Mucosa of gallbladder (tissue), 1 donor: ENCODE results near the gene GRIA1. TPM values are rescaled to one million over a fixed set of nuclear protein-coding genes. Genes with fewer than 3 reads are reported as not detected.

ENCODE experiments used
- DNase-seq: peaks from one replicate; pipeline ENCODE4 v3.0.0-alpha.2; 2020; ENCODE audit warnings: low spot score
- total RNA-seq: library from RNA; stranded (reverse); gene quantifications from one replicate; pipeline ENCODE4 v1.2.1, GENCODE V29; 2021
- donor health status: DM: no; HTN: no; CAD: no.

Gene GRIA1
- total RNA-seq, 1 donor from 2014 or later, result not detected

GRCh38 chr5:153659039-153659736 is 168.7 kb downstream of the GRIA1 start:
- no peak for DNase-seq

DNA sequence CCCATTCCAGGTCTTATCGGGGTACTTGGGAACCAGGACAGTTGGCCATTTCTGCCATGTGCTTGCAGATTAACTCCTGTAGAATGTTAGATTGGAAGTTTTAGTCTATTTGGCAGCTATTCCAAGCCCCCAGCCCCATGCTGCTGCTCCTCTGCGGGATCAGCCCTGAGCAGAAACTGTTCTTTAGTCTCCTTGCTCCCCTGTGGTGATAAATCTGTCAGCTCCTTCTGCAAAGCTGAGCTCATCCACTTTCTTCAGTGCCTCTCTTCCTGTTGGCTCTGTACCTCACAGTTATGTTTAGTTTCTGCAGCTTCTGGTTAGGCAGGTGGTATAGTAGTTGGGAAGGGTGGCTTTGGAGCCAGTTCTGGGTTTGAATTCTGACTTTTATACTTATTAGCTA is 170.4 kb downstream of the GRIA1 start:
- DNase-seq, result no peak

GRCh38 chr5:153661897-153662296 is 171.4 kb downstream of the GRIA1 start:
- no peak for DNase-seq

GRCh38 chr5:153670101-153670500 is 179.6 kb downstream of the GRIA1 start:
- no peak for DNase-seq

GRCh38 chr5:153671653-153672346 is 181.3 kb downstream of the GRIA1 start:
- DNase-seq, result no peak

- DNase-seq, result no peak
These were observed 182.0 kb downstream of the GRIA1 start for GRCh38 chr5:153672347-153673090.

- no peak for DNase-seq
These were observed 183.9 kb downstream of the GRIA1 start for GRCh38 chr5:153674356-153674755.

- no peak for DNase-seq
These were observed 185.9 kb downstream of the GRIA1 start for GRCh38 chr5:153676406-153676805.

DNA sequence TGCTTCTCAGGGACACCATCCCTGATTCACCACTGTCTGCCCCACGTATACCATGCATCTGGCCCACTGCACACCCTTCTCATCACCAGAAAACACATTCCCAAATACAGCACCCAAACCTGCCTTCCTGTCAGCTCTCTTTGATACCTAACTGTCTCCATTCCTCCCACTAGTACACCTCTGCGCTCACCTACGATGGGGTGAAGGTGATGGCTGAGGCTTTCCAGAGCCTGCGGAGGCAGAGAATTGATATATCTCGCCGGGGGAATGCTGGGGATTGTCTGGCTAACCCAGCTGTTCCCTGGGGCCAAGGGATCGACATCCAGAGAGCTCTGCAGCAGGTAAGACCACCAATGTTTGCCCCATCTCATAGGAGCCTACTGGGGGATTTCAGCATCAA is 186.4 kb downstream of the GRIA1 start:
- no peak for DNase-seq

- no peak for DNase-seq
These were observed 188.3 kb downstream of the GRIA1 start for GRCh38 chr5:153678617-153679329.

- no peak for DNase-seq
These were observed 199.8 kb downstream of the GRIA1 start for GRCh38 chr5:153690236-153690635.

DNA sequence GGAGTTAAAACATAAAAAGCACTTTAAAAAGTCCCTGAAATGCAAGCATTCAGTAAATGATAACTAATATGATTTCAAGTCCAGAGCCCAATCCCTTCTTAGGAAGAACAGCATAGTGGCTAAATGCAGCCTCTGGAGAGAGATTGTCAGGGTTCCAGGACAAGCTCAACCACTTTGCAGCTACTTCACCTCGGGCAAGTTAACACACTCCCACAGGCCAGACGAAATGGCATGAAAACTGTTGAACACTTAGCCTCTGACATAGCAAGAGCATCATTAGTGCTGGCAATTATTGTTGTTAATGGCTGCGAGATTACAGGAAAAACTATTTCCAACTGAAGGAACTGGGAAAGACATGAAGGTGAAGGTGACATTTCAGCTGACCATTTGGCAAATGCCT is 205.8 kb downstream of the GRIA1 start:
- DNase-seq, result no peak

- no peak for DNase-seq
These were observed 208.6 kb downstream of the GRIA1 start for GRCh38 chr5:153699035-153699434.

- no peak for DNase-seq
These were observed 210.5 kb downstream of the GRIA1 start for GRCh38 chr5:153700940-153701339.

DNA sequence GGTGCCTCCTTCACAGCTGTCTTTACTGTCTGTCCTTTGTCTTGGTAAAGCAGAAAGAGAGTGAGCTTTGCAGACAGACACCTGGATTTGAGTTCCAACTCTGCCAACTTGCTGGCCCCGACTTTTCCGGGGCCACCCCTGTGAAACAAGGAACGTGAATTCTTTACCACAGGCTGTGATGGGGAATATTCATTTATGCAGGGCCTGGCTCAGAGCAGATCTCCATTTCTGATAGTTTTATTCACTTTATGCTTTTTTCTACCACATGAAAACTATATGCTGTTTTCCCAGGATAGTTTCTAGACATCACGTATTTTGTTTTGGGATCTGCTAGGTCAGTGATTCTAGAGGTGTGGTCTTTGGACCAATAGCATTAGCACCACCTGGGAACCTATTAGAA is 211.8 kb downstream of the GRIA1 start:
- no peak for DNase-seq

DNA sequence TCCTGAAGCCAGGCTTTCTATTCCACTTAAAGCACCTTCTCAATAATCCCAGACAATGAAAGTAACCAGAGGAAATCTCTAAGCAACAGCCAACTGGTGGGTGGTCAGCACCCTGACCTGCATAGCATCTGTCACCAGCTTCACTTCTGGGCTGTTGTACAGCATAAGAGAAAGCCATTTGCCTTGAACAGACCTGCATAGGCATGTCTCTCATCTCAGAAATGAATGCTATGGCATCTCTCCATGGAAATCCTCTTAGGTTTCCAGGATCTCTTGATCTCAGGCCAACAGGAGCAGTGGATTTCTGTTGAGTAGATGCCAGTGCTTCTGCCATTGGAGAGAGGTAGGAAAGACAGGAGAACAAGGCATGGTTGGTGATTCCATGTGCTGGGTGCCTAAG is 213.6 kb downstream of the GRIA1 start:
- no peak for DNase-seq

- no peak for DNase-seq
These were observed 217.2 kb downstream of the GRIA1 start for GRCh38 chr5:153707626-153708025.

GRCh38 chr5:153711755-153712154 is 221.3 kb downstream of the GRIA1 start:
- DNase-seq, result no peak

- no peak for DNase-seq
These were observed 222.5 kb downstream of the GRIA1 start for GRCh38 chr5:153712946-153713345.

- no peak for DNase-seq
These were observed 223.5 kb downstream of the GRIA1 start for GRCh38 chr5:153713943-153714342.

DNA sequence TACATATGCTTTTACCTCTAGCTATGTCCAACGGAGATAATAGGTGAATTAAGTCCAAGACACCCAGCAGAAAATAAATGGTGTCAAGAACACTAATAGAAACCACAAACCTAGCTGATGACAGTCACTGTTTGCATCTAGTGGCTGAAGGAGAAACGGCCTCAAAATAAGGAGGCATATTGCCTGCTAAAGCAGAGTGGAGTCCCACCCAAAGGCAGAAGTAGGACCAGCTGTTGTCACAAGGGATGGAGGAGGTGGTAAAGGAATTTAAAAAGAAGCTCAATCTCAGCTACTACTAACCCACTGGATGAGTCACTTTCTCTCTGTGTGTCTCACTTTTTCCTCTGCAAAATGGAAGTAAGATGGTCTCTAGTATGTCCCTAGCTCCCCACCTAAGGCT is 224.3 kb downstream of the GRIA1 start:
- DNase-seq, result no peak

DNA sequence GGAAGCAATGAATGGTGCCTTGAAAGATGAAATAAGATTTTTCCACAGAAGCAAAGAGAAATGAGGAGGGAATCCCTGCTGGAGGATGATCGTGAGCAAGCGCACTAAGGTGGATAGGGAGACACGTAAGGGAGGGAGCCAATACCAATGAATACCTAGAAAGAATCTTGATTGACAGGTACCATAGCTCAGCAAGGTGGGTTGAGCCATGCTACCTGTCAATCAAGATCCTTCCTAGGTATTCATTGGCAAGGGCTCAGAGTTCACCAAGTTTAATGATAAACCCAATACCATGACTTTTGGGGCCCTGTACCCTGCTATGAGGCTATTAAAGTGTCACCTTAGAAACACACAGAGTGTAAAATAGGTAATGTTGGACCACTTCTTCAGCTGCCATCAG is 226.8 kb downstream of the GRIA1 start:
- no peak for DNase-seq
